ENCODE measurements around the gene PARVB.

The PARVB gene

GRCh38 chr22:44143105-44143474 is 119.0 kb downstream of the PARVB start:
- no peak overlapping the region for H3K4me3 ChIP-seq (ENCODE audit: low read length)
- DNase-seq (ENCODE audit: low read depth, low spot score), result no peak

- no peak for DNase-seq (ENCODE audit: low read depth, low spot score)
Measured at GRCh38 chr22:44143579-44143978, 119.5 kb downstream of the PARVB start.

DNA sequence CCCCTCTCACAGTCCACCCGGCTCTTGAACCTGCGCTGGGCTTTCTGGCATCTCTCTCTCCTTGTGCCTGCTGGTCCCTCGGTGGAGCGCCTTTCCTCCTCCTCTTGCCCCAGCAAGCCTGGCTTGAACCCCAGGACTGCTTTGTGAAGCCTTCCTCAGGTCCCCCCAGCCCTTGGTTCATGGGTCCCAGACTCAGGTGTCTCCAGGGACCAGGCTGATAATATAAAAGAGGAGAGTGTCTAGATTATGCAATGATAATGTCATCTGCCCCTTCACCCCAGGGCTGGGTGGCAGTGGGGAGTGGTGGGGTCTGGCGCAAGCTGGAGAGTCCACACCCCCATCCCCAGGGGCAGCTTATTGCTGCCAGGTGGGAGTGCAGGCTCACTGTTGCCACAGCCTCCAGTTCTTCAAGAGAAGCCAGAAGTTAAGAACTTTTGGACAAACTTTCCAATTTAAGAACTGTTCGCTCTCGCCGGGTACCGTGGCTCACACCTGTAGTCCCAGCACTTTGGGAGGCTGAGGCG is 120.0 kb downstream of the PARVB start:
- DNase-seq (ENCODE audit: low read depth, low spot score), result no peak
- H3K4me3 ChIP-seq (ENCODE audit: low read length), result no peak overlapping the region

More at GRCh38 chr22:44143579-44143978, 119.5 kb downstream of the PARVB start:
- H3K4me3 ChIP-seq (ENCODE audit: low read length), result no peak overlapping the region

GRCh38 chr22:44145544-44145943 is 121.4 kb downstream of the PARVB start:
- DNase-seq (ENCODE audit: low read depth, low spot score), result no peak
- no peak overlapping the region for H3K4me3 ChIP-seq (ENCODE audit: low read length)

DNA sequence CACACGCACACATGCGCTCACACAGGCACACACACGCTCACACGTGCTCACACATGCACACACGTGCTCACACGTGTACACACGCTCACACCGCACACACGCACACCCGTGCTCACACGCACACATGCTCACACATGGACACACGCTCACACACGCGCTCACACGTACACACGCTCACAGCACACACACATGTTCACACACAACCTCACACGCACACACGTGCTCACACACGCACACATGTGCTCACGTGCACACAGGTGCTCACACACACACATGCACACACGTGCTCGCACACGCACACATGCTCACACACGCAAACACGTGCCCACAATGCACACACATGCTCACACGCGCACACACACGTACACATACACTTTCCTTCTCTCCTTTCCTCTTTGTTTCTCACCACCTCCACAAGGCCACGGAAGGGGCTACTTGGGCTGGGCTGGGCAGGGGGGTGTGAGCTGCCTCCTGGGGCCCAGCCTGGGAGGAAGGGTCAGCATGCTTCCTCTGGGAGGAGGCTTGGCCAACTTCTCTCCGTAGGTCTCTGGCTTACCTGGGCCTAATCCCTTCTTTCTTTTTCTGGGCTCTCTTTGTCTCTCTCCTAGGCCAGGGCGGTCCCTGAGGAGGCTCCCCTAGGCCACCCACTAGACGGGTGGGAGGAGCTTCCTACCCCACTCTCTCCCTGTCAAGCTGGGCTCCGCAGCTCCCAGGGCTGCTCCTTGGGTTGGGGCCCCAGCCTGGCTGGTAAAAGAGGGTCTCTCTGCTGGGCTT is 122.2 kb downstream of the PARVB start:
- no peak for DNase-seq (ENCODE audit: low read depth, low spot score)
- H3K4me3 ChIP-seq (ENCODE audit: low read length), result no peak overlapping the region

DNA sequence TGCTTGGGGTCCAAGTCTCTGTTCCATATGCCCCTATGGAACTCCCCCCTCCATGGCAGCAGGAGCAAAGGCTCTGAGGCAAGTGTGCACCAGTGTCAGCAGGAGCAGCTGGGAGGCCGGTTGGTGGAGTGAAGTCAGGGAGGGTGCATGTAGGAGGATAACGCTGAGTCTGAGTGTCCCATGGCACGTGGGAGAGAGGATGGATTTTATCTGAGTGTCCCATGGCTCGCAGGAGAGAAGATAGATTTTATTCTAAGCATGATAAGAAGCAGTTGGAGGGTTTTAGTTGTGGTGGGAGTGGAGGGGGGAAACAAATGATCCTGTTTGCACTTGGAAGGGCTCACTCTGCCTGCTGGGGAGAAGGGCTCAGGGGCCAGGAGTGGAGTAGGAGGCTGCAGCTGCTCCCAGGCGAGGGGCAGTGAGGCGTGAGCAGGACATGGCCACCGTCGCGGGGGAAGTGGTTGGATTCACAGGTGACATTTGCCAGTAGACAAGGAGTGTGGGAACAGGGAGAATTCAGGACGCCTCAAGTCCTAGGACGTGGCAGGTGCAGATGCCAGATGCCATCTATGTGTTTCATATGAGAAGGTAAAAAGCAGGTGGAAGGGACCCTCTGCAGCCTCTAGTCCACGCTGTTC is 123.0 kb downstream of the PARVB start:
- DNase-seq (ENCODE audit: low read depth, low spot score), result no peak
- no peak overlapping the region for H3K4me3 ChIP-seq (ENCODE audit: low read length)

DNA sequence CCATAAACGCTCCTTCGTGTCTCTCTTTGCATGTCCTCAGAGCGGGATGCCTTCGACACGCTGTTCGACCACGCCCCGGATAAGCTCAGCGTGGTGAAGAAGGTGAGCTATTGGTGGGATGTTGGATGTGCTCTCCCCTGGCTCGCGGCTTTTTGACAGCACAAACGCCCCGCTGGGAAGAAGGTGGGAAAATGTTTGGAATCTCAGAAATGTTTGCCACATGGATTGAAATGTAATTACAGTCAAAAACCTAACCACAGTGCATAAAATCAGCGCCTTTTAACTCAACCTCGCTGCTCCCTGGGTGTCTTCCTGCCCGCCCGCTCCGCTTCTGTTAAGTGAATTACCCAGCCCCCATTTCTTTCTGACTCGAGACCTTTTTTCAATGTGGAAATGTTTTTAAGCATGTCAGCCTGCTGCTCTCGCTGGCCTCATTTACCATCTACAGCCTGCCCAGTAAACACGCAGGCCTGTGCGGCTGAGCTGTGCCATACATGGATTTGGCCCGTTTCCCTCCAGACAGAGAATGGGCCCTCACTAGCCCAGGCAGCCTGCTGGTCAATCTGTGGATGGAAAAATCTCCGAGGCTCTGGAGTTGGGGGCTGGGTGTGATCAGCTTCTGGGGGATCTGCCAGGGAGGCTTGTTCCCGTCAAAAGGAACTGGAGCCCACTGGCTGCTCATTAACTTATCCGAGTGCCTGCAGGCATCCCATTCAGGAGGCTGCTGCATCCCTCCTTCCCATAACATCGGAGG is 123.9 kb downstream of the PARVB start:
- no peak for DNase-seq (ENCODE audit: low read depth, low spot score)
- H3K4me3 ChIP-seq (ENCODE audit: low read length), result no peak overlapping the region

- H3K4me3 ChIP-seq (ENCODE audit: low read length), result no peak overlapping the region
- DNase-seq (ENCODE audit: low read depth, low spot score), result no peak
Measured at GRCh38 chr22:44151676-44152075, 127.6 kb downstream of the PARVB start.

- no peak for DNase-seq (ENCODE audit: low read depth, low spot score)
- no peak overlapping the region for H3K4me3 ChIP-seq (ENCODE audit: low read length)
Measured at GRCh38 chr22:44153710-44154109, 129.6 kb downstream of the PARVB start.

- peak; percentile 59 for DNase-seq (ENCODE audit: low read depth, low spot score)
- no peak overlapping the region for H3K4me3 ChIP-seq (ENCODE audit: low read length)
Measured at GRCh38 chr22:44154436-44154942, 130.4 kb downstream of the PARVB start.

DNA sequence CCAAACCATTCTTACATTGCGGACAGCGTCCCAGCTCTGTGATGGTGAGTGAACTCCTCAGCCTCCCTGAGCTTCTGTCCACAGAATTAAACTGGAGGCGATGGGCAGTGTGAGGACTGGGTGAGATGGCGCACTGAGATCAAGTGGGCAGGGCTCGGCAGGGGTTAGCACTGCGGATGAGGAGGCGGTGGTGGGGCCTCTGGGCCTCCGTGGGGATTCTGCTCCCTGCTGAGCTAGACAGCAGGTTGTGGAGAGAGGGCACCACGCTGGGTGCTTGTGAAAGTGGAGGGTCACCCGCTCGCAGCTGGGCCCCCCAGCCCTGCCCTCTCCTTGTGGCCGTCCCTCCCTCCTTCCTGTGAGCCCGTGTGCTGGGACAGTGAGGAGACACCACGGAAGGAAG is 131.0 kb downstream of the PARVB start:
- H3K4me3 ChIP-seq (ENCODE audit: low read length), result no peak overlapping the region
- DNase-seq (ENCODE audit: low read depth, low spot score), result no peak

DNA sequence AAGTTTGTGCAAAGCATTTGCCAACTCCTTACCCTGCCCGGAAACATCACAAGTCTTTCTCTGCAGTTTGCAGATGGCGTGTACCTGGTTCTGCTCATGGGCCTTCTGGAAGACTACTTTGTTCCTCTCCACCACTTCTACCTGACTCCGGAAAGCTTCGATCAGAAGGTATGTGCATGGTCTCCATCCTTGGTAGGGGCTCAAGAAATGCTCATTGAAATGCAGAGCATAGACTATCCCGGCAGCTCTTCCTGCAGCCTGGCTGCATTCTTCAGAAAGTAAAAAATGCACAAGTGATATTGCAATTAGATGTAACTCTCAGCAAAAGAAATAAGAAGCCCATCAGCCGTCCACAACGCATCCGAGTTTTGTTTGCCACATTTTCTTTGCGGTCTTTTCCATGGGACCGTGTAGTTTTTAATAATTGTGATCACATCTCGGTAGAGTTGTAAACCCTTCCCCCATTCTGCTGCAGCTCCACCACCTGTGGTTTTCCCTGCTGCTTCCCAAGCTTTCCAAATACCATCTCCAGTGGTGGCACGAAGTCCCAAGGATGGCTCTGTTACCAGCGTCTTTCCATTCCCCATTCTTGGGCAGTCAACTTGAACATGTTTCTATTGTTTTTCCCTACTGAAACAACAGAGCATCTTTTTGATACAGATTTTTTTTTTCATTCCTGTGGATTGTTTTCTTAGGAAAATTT is 134.0 kb downstream of the PARVB start:
- H3K4me3 ChIP-seq (ENCODE audit: low read length), result no peak overlapping the region
- DNase-seq (ENCODE audit: low read depth, low spot score), result no peak

GRCh38 chr22:44158816-44159215 is 134.7 kb downstream of the PARVB start:
- DNase-seq (ENCODE audit: low read depth, low spot score), result no peak
- H3K4me3 ChIP-seq (ENCODE audit: low read length), result no peak overlapping the region

DNA sequence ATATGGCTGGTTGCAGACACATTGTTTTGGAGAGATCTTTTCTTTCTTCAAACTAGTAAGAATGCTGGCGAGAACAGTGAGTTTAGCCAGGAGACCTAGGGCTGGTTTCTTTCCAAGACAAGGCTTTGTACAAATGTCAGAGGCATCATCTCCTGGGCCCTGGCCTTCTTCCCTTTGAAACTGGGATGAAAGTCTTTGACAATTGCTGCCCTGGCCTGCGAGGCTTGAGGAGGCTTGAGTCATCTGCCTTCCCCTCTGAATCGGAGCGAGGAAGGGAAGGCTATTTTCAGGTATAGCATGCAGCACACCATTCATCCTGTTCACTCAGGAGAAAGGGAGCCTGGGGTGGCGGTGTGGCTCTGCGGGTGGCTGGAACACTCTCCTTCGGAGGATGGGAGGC is 135.1 kb downstream of the PARVB start:
- no peak overlapping the region for H3K4me3 ChIP-seq (ENCODE audit: low read length)
- no peak for DNase-seq (ENCODE audit: low read depth, low spot score)

DNA sequence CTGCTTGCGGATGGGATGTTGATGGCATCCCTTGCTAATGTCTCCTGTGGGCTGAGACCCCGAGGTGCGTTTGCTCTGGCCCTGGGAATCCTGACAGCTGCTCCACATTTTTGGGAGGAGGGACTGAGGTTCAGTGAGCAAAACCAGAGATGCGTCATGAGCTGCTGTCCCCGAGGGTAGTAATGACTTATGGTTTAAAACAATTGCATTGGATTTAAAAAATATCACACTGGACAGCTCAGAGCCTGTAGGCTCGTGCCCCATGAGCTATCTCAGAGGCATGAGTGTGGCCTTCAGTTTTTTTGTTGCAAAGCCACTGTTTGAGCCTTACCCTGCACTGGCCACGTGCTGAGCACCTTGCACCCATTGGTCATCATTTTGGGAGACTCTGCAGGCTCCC is 135.7 kb downstream of the PARVB start:
- no peak for DNase-seq (ENCODE audit: low read depth, low spot score)
- H3K4me3 ChIP-seq (ENCODE audit: low read length), result no peak overlapping the region

- DNase-seq (ENCODE audit: low read depth, low spot score), result no peak
- no peak overlapping the region for H3K4me3 ChIP-seq (ENCODE audit: low read length)
Measured at GRCh38 chr22:44160421-44160820, 136.3 kb downstream of the PARVB start.

DNA sequence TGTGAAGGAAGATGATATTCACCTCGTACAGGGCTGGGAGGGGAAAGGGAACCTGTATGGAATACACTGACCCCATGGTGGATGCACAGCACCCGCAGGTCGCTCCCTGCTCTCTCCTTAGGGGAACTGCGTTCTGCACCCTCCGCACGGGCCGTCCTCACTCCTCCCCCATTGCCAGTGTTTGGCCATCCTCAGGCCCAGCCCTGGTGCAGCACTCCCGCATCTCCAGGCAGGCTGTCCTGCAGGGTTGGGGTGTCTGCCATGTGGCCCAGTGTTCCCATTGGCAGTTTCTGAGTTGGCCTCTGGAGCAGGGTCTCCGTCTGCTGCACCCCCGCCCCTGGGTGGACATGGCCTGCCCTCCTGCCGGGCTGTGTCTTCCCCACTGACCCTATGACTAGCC is 137.6 kb downstream of the PARVB start:
- H3K4me3 ChIP-seq (ENCODE audit: low read length), result no peak overlapping the region
- no peak for DNase-seq (ENCODE audit: low read depth, low spot score)

- DNase-seq (ENCODE audit: low read depth, low spot score), result no peak
- H3K4me3 ChIP-seq (ENCODE audit: low read length), result no peak overlapping the region
Measured at GRCh38 chr22:44162960-44163359, 138.9 kb downstream of the PARVB start.

DNA sequence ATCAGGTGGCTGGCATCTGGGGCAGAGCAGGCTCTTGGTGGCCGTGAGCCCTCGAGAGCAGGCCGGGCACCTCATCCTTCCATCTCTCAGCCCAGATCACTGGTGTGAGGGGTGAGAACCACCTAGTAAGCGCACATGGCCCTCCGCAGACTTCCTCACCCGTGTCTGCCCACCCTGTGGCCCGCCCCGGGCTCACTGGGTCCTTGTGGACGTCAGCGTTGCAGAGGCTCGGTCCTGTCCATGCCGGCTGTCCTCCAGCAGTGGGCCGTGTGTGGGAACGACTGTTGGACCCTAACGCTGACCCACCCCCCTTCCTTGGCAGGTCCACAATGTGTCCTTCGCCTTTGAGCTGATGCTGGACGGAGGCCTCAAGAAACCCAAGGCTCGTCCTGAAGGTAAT is 139.4 kb downstream of the PARVB start:
- no peak for DNase-seq (ENCODE audit: low read depth, low spot score)
- no peak overlapping the region for H3K4me3 ChIP-seq (ENCODE audit: low read length)

Data from Jurkat, Clone E6-1 (cell line).